ENCODE data around the gene FOXRED1.
"Not testable (repeated sequence)": the region's sequence is repeated elsewhere in the genome, so short reads cannot be mapped to it uniquely, and the experiment has no call there.

Gene FOXRED1

GRCh38 chr11:126305699-126306098 lies 36.7 kb downstream of the FOXRED1 start:
- intact Hi-C loops (cut with DNase I) = loop anchor here (5.0 kb wide), 1 partner anchor 52 kb away; the partner anchor contains the start of gene ST3GAL4
- DNase-seq = no peak

- intact Hi-C loops (cut with DNase I) = loop anchor here (5.0 kb wide), 1 partner anchor 50 kb away; the partner anchor contains the start of gene ST3GAL4
- peak in 18 of 42 donors; percentile 23 to 72 (median 38) for DNase-seq
These were observed 38.8 kb downstream of the FOXRED1 start for GRCh38 chr11:126307706-126308105.

DNA sequence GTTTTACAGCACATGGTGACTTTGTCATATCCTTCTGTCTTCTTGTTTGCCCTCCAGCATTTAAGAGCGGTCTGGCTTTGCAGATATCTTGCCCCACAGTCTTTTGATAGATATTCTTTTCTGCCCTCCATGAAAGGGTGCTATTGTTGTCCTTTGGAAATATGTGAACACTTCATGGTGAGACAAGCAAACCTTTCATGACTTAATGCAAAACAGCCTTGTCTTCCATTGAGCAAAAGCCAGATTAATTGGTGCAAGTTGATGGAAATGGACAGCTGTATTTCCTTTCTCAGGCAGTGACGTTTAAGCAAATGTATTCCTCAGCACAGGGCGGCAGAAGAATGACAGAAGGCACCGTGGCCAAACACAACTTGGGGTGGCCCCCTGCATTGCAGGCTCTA lies 39.3 kb downstream of the FOXRED1 start:
- peak in 3 of 42 donors; percentile 15 to 63 (median 20) for DNase-seq
- intact Hi-C loops (cut with DNase I) = loop anchor here (5.0 kb wide), 1 partner anchor 49 kb away; the partner anchor contains the start of gene ST3GAL4

DNA sequence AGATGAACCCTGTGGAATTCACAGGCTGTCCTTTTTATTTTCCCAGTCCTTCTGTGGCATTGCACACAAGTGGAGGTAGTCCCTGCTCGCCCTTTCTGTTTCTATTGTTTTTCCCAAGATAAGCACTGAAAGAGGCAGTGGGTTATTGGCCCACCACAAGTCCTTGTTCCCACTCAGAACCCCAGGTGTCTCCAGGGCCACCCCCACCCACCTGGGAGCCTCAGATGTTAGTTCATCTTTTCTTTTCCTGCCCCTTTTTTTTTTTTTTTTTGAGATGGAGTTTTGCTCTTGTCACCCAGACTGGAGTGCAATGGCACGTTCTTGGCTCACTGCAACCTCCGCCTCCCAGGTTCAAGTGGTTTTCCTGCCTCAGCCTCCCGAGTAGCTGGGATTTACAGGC lies 39.8 kb downstream of the FOXRED1 start:
- intact Hi-C loops (cut with DNase I) = loop anchor here (5.0 kb wide), 1 partner anchor 49 kb away; the partner anchor contains the start of gene ST3GAL4
- DNase-seq = not testable (repeated sequence)

DNA sequence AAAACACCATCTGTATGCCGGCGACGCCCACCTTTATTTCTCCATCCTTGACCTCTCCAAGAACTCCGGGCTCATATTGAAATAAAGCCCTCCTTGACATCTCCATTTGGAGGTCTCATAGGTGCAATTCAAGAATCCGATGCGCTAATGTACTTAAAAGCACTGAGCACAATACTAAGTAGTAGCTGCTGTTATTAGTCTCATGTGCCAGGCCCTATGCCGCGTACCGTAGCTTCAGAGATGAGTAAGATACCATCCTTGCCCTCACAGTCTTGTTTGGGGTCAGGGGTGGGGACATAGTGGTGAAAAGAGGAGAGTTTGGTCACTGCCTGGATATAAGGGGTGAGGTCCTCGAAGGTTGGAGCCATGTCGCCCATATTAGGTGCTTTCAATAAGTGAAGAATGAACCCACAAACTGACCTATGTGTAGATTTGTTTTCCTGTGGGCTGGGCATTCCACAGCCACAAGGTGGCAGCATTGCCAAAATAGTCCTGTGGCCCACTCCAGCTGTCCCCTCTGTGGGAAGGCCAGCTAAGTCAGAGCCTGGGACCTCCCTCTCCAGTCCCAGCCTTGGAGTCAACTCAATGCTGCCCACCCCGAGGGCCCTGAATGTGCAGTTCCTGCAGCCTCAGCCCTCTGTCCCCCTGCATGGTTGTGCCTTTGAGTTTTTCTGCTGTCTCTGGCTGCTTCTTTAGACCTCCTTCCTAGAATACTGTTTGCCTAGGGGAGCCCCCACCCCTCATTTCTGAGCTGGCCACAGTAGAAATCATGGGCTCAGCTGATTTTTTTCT lies 41.4 kb downstream of the FOXRED1 start:
- intact Hi-C loops (cut with DNase I) = loop anchor here (5.0 kb wide), 1 partner anchor 172 kb away; no protein-coding TSS in a partner anchor
- DNase-seq = peak in 41 of 42 donors; percentile 72 to 94 (median 84)

DNA sequence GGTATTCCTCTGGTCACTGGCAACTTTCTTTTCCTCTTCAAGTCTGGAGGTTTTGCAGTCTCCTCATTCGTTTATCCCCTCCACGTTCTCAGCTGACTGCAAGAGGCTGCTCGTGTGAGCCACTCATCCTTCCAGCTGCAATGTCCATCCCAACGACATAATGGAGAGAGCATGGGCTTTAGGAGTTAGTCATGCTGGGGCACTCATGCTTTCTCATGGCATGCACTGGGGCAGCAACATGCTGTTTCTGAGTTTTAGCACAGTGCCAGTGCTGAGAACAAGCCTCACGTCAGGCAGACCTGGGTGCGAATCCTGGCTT lies 42.0 kb downstream of the FOXRED1 start:
- DNase-seq = no peak
- intact Hi-C loops (cut with DNase I) = loop anchor here (5.0 kb wide), 1 partner anchor 171 kb away; no protein-coding TSS in a partner anchor

DNA sequence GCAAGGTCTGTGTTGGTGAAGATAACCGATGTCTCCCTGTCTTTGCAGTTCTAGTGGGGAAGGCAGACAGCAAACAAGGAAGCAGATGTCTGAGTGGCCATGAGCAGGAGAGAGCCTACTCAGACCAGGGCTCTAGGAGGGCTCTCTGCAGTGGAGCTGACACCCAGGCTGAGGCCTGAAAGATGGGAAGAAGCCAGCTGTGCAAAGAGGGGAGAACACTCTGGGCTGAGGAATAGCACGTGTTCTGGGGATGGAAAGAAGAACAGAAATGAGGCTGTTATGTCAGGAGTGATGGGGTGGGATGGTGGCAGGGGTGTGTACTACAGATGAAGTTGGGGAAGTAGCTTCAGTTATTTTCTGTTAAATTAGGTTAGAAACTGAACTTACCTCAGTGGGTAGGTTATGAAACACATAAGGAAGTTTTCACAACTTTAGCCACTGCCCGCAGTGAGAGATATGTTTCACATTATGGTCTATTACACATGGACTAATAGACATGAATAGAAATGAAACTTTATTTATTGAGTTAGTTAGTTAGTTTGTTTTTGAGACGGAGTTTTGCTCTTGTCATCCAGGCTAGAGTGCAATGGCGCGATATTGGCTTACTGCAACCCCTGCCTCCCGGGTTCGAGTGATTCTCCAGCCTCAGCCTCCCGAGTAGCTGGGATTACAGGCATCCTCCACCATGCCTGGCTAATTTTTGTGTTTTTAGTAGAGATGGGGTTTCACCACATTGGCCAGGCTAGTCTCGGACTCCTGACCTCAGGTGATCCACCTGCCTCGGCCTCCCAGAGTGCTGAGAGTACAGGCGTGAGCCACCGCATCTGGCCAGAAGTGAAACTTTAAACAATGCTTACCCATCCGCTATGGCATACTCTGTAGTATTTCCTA lies 42.7 kb downstream of the FOXRED1 start:
- DNase-seq = peak in 3 of 42 donors; percentile 32 to 39 (median 34)

DNA sequence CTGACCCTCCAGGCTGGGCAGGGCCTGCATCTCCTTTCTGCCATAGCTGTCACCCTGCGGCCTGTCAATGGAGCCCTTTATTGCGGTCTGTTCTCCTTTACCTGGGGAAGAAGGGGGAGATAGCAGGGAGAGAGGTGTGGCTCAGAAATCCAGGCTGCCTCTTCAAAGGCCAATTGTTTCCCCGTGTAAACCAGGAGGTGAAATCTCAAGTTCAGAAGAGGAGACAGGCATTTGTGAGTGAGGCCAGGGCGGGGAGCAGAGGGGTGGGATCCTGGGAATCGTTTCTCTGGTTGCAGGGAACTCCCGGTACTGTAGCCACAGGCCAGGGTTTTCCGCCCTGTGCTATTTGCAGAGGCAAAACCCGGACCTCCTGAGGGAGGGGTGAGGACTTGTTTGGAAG lies 44.0 kb downstream of the FOXRED1 start:
- DNase-seq = no peak
- intact Hi-C loops (cut with DNase I) = loop anchor here (5.0 kb wide), 1 partner anchor 169 kb away; no protein-coding TSS in a partner anchor

More for the DNA sequence above, 42.7 kb downstream of the FOXRED1 start:
- intact Hi-C loops (cut with DNase I) = loop anchor here (5.0 kb wide), 1 partner anchor 171 kb away; no protein-coding TSS in a partner anchor

GRCh38 chr11:126313826-126314225 lies 44.9 kb downstream of the FOXRED1 start:
- intact Hi-C loops (cut with DNase I) = loop anchor here (5.0 kb wide), 1 partner anchor 168 kb away; no protein-coding TSS in a partner anchor
- no peak for DNase-seq

- intact Hi-C loops (cut with DNase I) = no loop called here
These were observed 48.4 kb downstream of the FOXRED1 start for GRCh38 chr11:126317432-126317755.

GRCh38 chr11:126317756-126318573 lies 49.0 kb downstream of the FOXRED1 start:
- peak in 21 of 42 donors; percentile 15 to 66 (median 27) for DNase-seq
- intact Hi-C loops (cut with DNase I) = no loop called here

More at GRCh38 chr11:126317432-126317755, 48.4 kb downstream of the FOXRED1 start:
- DNase-seq = no peak

DNA sequence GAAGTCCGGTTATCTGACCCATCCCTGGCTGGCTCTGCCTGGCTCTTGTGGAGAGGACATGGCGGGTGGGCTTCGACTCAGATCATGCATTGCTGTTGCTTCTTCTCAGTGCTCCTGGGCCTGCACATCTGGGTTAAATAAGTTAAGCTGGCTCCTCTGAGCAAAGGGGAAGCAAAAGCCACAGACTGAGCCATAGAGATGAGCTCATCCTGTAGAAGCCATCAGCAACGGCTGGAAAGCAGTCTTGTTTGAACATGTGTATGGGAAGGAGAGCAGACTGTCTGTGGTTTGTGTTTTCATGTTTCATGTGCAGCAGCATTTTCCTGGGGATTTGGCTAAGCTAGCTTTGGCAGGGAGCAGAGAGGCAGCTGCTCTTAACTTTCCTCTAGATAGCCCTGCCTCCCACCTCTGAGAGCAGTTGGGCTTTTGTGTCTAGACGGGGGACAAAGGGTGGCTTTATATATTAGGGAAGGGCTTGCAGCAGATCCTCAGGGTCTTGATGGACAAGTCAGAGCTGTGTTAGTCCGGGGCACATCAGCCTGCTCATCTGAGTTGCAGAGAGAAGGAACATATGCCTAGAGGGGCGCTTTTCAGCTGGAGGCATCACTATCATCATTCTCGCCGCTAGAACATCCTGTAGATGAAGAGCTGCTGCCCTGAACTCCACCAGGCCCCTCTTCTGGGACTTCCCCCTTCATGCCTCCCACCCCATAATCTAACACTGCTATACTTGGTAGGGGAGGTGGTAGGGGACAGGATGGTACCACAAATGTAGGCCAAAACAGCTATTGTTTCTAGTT lies 49.8 kb downstream of the FOXRED1 start:
- intact Hi-C loops (cut with DNase I) = no loop called here
- peak in 3 of 42 donors; percentile 12 to 39 (median 36) for DNase-seq

DNA sequence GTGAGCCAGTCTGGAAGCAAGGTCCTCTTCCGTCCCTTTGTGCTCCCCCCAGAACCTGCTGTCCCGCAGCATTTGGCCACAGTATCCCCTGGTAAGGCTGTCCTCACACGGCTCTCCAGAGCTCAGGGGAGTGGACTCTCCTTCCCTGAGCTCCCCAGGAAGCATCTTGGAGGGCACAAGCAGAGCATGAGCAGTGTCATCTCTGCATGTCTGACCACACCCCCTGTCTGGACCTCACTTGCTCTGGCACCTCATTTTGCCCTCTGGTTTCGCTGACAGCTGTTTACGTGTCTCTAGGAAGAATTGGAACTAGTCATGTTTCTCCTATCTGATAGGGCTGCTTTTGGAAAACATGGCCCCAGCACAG lies 50.4 kb downstream of the FOXRED1 start:
- intact Hi-C loops (cut with DNase I) = no loop called here
- DNase-seq = no peak

DNA sequence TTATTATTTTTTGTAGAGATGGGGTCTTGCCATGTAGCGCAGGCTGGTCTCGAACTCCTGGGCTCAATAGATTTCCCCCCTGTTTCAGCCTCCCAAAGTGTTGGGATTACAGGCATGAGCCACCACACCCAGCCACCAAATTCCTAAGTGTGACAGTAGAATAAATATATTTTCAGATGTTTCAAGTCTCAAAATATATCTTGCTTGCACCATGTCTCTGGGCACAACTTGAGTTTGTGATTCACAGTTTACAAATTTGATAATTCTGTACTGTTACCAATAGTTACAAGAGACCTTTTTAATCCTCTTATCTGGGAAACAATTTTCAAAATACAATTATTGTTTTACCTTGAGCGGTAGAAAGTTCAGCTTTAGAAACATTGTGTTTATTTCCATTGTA lies 54.0 kb downstream of the FOXRED1 start:
- DNase-seq = no peak
- intact Hi-C loops (cut with DNase I) = no loop called here

DNA sequence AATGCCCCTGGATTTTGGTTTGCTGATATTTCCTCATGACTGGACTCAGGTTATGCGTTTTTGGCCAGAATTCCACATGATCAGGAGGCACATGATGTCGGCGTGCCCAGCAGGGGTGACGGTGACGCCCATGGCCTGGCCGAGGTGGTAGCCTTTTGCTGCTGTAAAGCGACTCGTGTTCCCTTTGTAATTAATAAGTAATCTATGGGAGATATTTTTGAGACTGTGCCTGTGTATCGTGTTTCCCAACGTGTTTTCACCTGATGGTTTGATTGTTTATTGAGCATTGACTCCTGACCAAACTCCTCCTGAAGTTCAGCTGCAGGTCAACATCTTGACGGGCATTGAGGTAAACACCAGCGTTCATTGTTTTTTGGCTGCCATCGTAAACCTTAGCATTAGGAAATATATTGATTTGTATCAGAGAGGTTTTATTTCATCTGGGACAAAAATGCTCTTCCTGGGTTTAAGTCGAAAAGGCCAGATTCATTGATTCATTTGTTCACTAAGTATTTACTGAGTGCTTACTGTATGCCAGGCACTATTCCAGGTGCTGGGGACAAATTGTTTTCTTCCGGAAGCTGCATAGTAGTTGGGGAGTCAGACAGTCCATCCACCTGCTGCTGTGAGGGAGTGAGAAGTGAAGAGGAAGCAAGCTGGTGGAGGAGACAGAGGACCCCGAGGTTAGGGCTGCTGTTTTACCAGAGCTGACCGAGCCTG lies 58.5 kb downstream of the FOXRED1 start:
- intact Hi-C loops (cut with DNase I) = no loop called here
- DNase-seq = no peak
